SU-DHL-6 (cell line): Measurements from ENCODE around the gene NXT1.
"Not testable (repeated sequence)": the region's sequence is repeated elsewhere in the genome, so short reads cannot be mapped to it uniquely, and the experiment has no call there.

Source experiments
- H2AFZ ChIP-seq: fragments of 200-600 bp; sonication (generic); 2 replicates; pipeline ENCODE4 v1.6.1; 2014; ENCODE audit warnings: low read depth, mild to moderate bottlenecking, moderate library complexity, mixed read lengths, antibody characterized with exemption, low read length; ENCODE audit not compliant: severe bottlenecking
- H3F3A ChIP-seq: fragments of 200-600 bp; shearing (Covaris generic); 2 replicates; pipeline ENCODE4 v1.6.0; 2016; ENCODE audit warnings: antibody characterized with exemption, mild to moderate bottlenecking; ENCODE audit not compliant: insufficient read depth
- H3K27ac ChIP-seq: fragments of 200-600 bp; sonication (generic); 2 replicates; pipeline ENCODE4 v1.5.1; 2016; ENCODE audit warnings: low read depth, mild to moderate bottlenecking, low read length, moderate library complexity, mixed read lengths
- H3K27me3 ChIP-seq: fragments of 200-600 bp; sonication (generic), shearing (Covaris generic); 2 replicates; pipeline ENCODE4 v1.6.0; 2014; ENCODE audit warnings: mild to moderate bottlenecking, low read length
- H3K36me3 ChIP-seq: fragments of 200-600 bp; sonication (generic); 2 replicates; pipeline ENCODE4 v1.6.1; 2014; ENCODE audit warnings: mild to moderate bottlenecking, low read length, mixed read lengths
- H3K4me2 ChIP-seq: fragments of 300-600, 200-600 bp; shearing (Covaris generic), sonication (generic); 2 replicates; pipeline ENCODE4 v1.6.0; 2014; ENCODE audit warnings: low read length, low read depth, mild to moderate bottlenecking; ENCODE audit not compliant: poor library complexity, severe bottlenecking
- H3K4me3 ChIP-seq: fragments of 200-600 bp; sonication (generic); 2 replicates; pipeline ENCODE4 v1.5.1; 2014; ENCODE audit warnings: antibody characterized with exemption, low read length, mild to moderate bottlenecking, mixed read lengths; ENCODE audit not compliant: insufficient read depth, poor library complexity, severe bottlenecking
- H3K79me2 ChIP-seq: fragments of 200-600 bp; sonication (generic); 2 replicates; pipeline ENCODE4 v1.6.1; 2014; ENCODE audit warnings: mild to moderate bottlenecking, low read length, moderate library complexity; ENCODE audit not compliant: insufficient read depth
- H3K9ac ChIP-seq: fragments of 200-600 bp; sonication (generic); 2 replicates; pipeline ENCODE4 v1.7.0; 2014; ENCODE audit warnings: mild to moderate bottlenecking, low read length
- H3K9me2 ChIP-seq: fragments of 200-600 bp; sonication (generic); replicated peaks from 2 replicates; pipeline ENCODE4 v1.6.1; 2014; ENCODE audit warnings: low read length; ENCODE audit not compliant: insufficient read depth
- H3K9me3 ChIP-seq: fragments of 200-600 bp; sonication (generic); 2 replicates; pipeline ENCODE4 v1.6.1; 2014; ENCODE audit warnings: low read length, mixed read lengths; ENCODE audit not compliant: insufficient read depth
- H4K20me1 ChIP-seq: fragments of 200-600 bp; sonication (generic); 2 replicates; pipeline ENCODE4 v1.6.1; 2014; ENCODE audit warnings: low read depth, mild to moderate bottlenecking, antibody characterized with exemption, low read length, moderate library complexity, mixed read lengths
- CTCF ChIP-seq: fragments of 200-600 bp; sonication (generic); IDR thresholded peaks from one replicate; pipeline ENCODE4 v1.5.1; 2017; ENCODE audit warnings: antibody characterized with exemption, mild to moderate bottlenecking, low read length, moderate library complexity; ENCODE audit not compliant: insufficient read depth, poor library complexity, severe bottlenecking
- EZH2phosphoT487 ChIP-seq: fragments of 200-600 bp; sonication (generic), shearing (Covaris generic); conservative IDR thresholded peaks from 2 replicates; pipeline ENCODE4 v1.6.1; 2018; ENCODE audit warnings: mild to moderate bottlenecking, antibody characterized with exemption, low read length, moderate library complexity, mixed read lengths

The NXT1 gene

GRCh38 chr20:23305098-23305497 is 45.5 kb upstream of the NXT1 start:
- Histone ChIP-seq H3K9me3 (no peaks in the 10 kb centered on the region), H3K9me2 (no peaks in the 10 kb centered on the region), H3K79me2 (no peaks in the 10 kb centered on the region), H2AFZ (no peak overlapping the region), H4K20me1 (no peaks in the 10 kb centered on the region), H3F3A (no peaks in the 10 kb centered on the region), H3K27me3 (no peaks in the 10 kb centered on the region), H3K27ac (no peak overlapping the region), H3K36me3 (no peaks in the 10 kb centered on the region), H3K4me2 (no peak overlapping the region), H3K9ac (no peak overlapping the region), H3K4me3 (no peak overlapping the region)
- TF ChIP-seq CTCF (no peak), EZH2phosphoT487 (no peak)

DNA sequence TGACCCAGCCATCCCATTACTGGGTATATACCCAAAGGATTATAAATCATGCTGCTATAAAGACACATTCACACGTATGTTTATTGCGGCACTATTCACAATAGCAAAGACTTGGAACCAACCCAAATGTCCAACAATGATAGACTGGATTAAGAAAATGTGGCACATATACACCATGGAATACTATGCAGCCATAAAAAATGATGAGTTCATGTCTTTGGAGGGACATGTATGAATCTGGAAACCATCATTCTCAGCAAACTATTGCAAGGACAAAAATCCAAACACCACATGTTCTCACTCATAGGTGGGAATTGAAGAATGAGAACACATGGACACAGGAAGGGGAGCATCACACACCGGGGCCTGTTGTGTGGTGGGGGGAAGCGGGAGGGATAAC is 43.2 kb upstream of the NXT1 start:
- not testable (repeated sequence) for H2AFZ ChIP-seq, H3K9ac ChIP-seq, H3K27ac ChIP-seq, H3F3A ChIP-seq, H3K4me3 ChIP-seq, H3K9me2 ChIP-seq, H3K9me3 ChIP-seq, H3K36me3 ChIP-seq, H3K79me2 ChIP-seq, H3K4me2 ChIP-seq, H3K27me3 ChIP-seq, H4K20me1 ChIP-seq

DNA sequence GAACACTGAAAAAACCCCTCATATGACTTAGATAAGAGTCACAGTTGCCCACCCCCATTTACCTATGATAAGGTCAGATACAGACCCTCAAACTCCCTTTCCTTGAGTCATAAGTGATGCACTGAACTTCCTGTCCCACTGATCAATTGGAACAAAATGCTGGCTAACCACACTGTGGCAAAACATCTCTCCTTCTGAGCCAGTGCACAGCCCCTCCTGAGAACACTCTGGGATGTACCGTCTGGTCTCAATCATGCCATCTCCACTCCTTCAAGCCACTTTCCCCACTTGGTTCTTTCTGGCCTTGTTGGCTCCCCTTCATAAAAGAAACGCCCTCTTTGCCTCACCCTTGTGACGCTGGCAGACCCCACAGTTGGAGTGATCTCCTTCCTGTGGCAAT is 42.6 kb upstream of the NXT1 start:
- Histone ChIP-seq H2AFZ (no peak overlapping the region), H3K27me3 (no peaks in the 10 kb centered on the region), H4K20me1 (no peaks in the 10 kb centered on the region), H3K79me2 (no peaks in the 10 kb centered on the region), H3K9me2 (no peaks in the 10 kb centered on the region), H3K36me3 (no peaks in the 10 kb centered on the region), H3F3A (no peaks in the 10 kb centered on the region), H3K9ac (no peak overlapping the region), H3K9me3 (no peaks in the 10 kb centered on the region), H3K27ac (no peak overlapping the region), H3K4me3 (no peak overlapping the region), H3K4me2 (no peak overlapping the region)
- no peak for TF ChIP-seq CTCF
- no peak for TF ChIP-seq EZH2phosphoT487

DNA sequence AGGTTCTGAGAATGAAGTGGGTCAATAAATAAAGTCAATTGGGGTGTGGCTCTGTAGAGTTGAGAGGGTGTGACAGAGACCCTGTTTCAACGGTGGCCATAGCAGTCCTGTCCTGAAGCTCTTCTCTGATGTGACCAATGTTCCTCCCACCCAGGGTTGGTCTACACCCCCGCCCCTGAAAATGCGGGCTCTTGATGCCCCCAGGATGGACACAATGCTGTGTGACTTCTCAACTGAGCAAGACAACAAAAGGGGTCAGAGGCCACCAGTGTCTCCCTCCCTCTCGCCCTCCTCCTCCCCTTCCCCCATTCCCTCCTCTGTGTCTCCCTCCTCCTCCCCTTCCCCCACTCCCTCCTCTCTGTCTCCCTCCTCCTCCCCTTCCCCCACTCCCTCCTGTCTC is 41.7 kb upstream of the NXT1 start:
- Histone ChIP-seq H3K4me2 (no peak overlapping the region), H3K9me2 (no peaks in the 10 kb centered on the region), H2AFZ (no peak overlapping the region), H4K20me1 (no peaks in the 10 kb centered on the region), H3K9ac (no peak overlapping the region), H3K9me3 (no peaks in the 10 kb centered on the region), H3K4me3 (no peak overlapping the region), H3K27me3 (no peaks in the 10 kb centered on the region), H3K27ac (no peak overlapping the region), H3F3A (no peaks in the 10 kb centered on the region), H3K79me2 (no peaks in the 10 kb centered on the region), H3K36me3 (no peaks in the 10 kb centered on the region)
- TF ChIP-seq CTCF = no peak
- TF ChIP-seq EZH2phosphoT487 = no peak
